Amygdala (tissue), 56 donors: ENCODE results near the gene NBAS.
A peak's percentile ranks its signal among the peaks of the same experiment; 100 is the strongest.
"Not testable (repeated sequence)": the region's sequence is repeated elsewhere in the genome, so short reads cannot be mapped to it uniquely, and the experiment has no call there.

Source experiments
- DNase-seq, 56 donors: peaks; one replicate each; lab custom pipeline; 2025; lab: John Stamatoyannopoulos, UW

NBAS gene

GRCh38 chr2:15334644-15335326 lies 226.3 kb downstream of the NBAS start:
- DNase-seq = no peak

GRCh38 chr2:15331787-15332186 lies 229.3 kb downstream of the NBAS start:
- DNase-seq = no peak

GRCh38 chr2:15325296-15325695 lies 235.8 kb downstream of the NBAS start:
- DNase-seq = no peak

GRCh38 chr2:15323227-15323626 lies 237.9 kb downstream of the NBAS start:
- DNase-seq = no peak

- not testable (repeated sequence) for DNase-seq
Measured at GRCh38 chr2:15321481-15321880, 239.7 kb downstream of the NBAS start.

- no peak for DNase-seq
Measured at GRCh38 chr2:15316370-15316814, 244.7 kb downstream of the NBAS start.

- DNase-seq = no peak
Measured at GRCh38 chr2:15315411-15315810, 245.7 kb downstream of the NBAS start.

- DNase-seq = no peak
Measured at GRCh38 chr2:15313657-15314056, 247.5 kb downstream of the NBAS start.

- DNase-seq = no peak
Measured at GRCh38 chr2:15311926-15312325, 249.2 kb downstream of the NBAS start.

- no peak for DNase-seq
Measured at GRCh38 chr2:15311201-15311907, 249.8 kb downstream of the NBAS start.

- no peak for DNase-seq
Measured at GRCh38 chr2:15307526-15307925, 253.6 kb downstream of the NBAS start.

GRCh38 chr2:15306706-15307105 lies 254.4 kb downstream of the NBAS start:
- DNase-seq = no peak

GRCh38 chr2:15303874-15304273 lies 257.3 kb downstream of the NBAS start:
- no peak for DNase-seq

- peak in 1 of 56 donors; percentile 9 for DNase-seq
Measured at GRCh38 chr2:15302154-15302553, 259.0 kb downstream of the NBAS start.

- peak in 1 of 56 donors; percentile 8 for DNase-seq
Measured at GRCh38 chr2:15300624-15301573, 260.2 kb downstream of the NBAS start.

- no peak for DNase-seq
Measured at GRCh38 chr2:15299904-15300520, 261.1 kb downstream of the NBAS start.

- DNase-seq = no peak
Measured at GRCh38 chr2:15298770-15299169, 262.4 kb downstream of the NBAS start.

GRCh38 chr2:15293262-15293937 lies 267.7 kb downstream of the NBAS start:
- no peak for DNase-seq

- DNase-seq = no peak
Measured at GRCh38 chr2:15287447-15288184, 273.5 kb downstream of the NBAS start.
